ENCODE results near the gene PXT1.
A peak's percentile ranks its signal among the peaks of the same experiment; 100 is the strongest.

PXT1 gene

DNA sequence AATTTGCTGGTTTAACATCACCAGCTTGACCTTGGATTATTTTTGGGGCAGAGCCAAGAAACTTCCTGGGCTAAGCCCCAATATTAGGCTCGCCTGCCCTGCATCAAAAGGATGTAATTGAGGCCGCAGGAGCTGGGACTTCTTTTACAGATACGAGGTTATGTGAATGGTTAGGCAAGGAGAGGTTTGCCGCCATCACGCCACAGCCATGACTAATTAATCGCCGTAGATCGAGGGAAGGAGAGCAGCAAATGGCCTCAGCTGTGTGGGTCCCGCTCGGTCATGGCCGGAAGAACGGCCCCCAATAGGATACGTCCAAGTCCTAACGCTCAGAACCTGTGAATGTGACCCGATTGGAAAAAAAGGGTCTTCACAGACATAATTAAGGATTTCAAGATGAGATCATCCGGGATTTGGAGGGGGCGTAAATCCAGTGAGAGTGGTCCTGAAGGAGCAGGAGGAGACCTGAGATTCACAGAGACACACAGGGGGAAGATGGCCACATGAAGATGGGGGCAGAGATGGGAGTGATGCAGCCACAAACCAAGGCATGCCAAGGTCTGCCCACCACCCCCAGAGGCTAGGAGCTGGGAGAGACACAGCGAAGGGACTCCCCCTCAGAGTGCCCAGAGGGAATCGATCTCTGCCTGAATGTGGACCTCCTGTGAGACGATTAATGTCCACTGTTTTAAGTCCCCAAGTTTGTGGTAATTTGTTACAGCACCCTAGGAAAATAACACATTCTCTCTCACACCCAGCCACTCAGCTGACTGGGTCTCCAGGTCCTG is 96.0 kb downstream of the PXT1 start:
- no peak for DNase-seq (ENCODE audit: low read depth)
- TF ChIP-seq, protein P1, sequence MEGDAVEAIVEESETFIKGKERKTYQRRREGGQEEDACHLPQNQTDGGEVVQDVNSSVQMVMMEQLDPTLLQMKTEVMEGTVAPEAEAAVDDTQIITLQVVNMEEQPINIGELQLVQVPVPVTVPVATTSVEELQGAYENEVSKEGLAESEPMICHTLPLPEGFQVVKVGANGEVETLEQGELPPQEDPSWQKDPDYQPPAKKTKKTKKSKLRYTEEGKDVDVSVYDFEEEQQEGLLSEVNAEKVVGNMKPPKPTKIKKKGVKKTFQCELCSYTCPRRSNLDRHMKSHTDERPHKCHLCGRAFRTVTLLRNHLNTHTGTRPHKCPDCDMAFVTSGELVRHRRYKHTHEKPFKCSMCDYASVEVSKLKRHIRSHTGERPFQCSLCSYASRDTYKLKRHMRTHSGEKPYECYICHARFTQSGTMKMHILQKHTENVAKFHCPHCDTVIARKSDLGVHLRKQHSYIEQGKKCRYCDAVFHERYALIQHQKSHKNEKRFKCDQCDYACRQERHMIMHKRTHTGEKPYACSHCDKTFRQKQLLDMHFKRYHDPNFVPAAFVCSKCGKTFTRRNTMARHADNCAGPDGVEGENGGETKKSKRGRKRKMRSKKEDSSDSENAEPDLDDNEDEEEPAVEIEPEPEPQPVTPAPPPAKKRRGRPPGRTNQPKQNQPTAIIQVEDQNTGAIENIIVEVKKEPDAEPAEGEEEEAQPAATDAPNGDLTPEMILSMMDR (conservative IDR thresholded peaks at IDR 0.05; ENCODE audit: low read length) = no peak

GRCh38 chr6:36345681-36346466 is 96.8 kb downstream of the PXT1 start:
- H3K4me3 ChIP-seq (ENCODE audit: low read length) = no peak overlapping the region
- TF ChIP-seq, protein P1 (conservative IDR thresholded peaks at IDR 0.05; ENCODE audit: low read length) = no peak
- no peak for DNase-seq (ENCODE audit: low read depth)

More for the DNA sequence above, 96.0 kb downstream of the PXT1 start:
- H3K4me3 ChIP-seq (ENCODE audit: low read length) = no peak overlapping the region

GRCh38 chr6:36343109-36343680 is 99.5 kb downstream of the PXT1 start:
- no peak overlapping the region for H3K4me3 ChIP-seq (ENCODE audit: low read length)
- no peak for DNase-seq (ENCODE audit: low read depth)
- TF ChIP-seq, protein P1 (conservative IDR thresholded peaks at IDR 0.05; ENCODE audit: low read length) = no peak

DNA sequence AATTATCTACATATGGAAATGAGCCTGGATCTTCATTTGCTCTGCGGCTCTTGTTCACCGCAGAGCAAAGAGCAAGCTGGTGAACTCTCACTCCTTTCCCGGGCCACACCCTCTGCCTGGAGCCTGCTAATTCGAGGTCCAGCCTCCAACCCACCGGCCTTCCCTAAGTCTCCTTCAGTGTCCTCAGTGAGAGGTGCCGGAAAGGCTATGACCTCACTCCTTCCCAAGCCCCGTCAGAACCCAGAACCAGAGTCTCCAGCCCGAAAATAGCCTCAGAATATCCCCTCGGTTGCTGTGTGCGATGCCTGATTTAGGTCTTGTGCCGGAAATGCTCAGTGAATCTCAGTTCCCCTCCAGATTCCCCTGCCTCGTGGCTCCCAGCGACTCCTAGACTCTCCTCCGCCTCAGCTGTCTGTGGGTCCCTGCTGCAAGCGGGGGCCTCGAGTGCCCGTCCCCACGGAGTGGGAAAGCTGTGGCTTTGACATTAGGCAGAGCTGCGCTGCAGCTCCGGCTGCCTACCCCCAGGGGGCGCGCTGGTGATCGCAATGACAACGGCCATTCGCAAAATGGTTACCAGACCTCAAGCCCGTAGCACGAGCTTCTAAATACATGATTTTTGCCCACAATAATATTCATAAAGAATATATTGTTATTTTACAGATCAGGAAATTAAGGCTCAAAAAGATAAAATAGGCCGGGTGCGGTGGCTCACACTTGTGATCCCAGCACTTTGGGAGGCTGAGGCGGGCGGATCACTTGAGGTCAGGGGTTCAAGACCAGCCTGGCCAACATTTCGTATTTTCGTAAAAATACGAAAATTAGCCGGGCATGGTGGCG is 101.8 kb downstream of the PXT1 start:
- TF ChIP-seq, protein P1 (conservative IDR thresholded peaks at IDR 0.05; ENCODE audit: low read length) = peak; percentile 96
- peak; percentile 57 for DNase-seq (ENCODE audit: low read depth)
- H3K4me3 ChIP-seq (ENCODE audit: low read length) = peak overlapping the region; percentile 49
